GM19240 (cell line): ENCODE measurements around the gene HOXD10.

Experiments
- DNase-seq: peaks from one replicate; pipeline ENCODE4 v3.0.0; 2011; ENCODE audit warnings: low spot score; ENCODE audit not compliant: insufficient read length

Gene HOXD10

DNA sequence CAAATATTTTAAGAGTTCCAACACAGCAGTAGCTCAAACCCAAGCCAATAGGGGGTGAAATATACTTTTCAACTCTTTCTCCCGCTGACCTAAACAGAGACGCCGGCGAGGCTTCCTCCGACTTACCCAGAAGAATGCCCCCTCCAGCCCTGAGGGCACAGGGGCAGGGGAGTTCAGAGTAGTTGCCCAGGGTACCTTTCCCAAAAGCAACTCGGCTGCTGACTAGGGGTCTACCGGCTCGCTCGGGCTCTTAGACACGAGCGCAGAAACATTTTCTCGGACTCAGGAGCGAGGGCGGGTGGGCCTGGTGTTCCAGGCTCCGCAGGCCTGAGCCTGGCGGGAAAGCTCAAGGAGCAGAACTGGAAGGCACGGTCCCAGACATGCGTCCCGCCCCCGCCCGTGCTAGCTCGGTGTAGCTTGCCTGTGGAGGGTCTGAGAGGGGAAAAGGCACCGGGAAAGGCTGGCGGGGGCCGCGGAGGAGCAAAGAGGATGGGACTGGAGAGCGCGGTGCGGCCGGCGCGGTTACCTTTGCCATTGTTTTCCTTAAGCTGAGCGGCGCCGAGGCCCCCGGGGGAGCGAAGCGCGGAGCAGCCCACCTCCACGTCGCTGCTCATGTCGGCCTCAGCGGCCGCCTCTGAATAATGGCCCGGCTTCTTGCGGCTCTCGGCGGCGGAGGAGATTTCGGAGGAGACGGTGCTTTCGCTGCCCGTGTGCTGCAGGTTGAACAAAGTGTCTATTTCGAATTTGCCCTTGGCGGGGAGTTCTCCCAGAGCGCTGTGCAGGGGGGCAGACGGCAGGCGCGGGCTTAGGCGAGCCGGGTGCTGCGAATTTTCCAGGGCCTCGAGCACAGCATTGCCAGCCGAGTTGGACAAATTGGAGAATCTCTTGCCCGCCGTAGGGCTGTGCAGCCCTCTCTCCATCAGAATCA is 33.5 kb upstream of the HOXD10 start:
- DNase-seq: no peak

DNA sequence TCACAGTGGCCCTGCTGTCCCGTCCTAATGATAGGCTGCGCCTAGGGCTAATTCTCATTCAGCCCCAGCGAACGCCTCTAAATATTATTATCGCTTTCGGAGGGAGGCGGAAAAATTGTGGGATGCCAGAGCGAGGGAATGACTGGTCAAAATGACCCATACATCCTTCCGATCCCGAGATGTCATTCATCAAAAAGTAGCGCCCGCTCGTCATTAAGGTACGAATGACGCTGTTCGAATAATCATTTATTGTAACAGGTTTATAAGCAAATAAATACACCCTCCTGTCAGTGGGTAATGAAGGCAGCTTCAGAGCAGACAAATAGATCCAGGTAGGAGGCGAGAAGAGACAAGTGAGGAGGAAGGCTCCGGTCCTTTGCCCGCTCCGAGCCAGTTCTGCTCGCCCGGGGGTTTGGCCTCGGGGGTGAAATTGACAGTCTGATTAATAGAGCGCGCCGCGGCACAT is 32.7 kb upstream of the HOXD10 start, which contains the start of gene EVX2:
EVX2 (minus strand) TSS at position 167 of the 466 bp plus-strand sequence. CDS start 186 bp downstream, outside the sequence.
- no peak for DNase-seq

- DNase-seq: no peak
Measured at GRCh38 chr2:176084611-176085119, 31.9 kb upstream of the HOXD10 start.

DNA sequence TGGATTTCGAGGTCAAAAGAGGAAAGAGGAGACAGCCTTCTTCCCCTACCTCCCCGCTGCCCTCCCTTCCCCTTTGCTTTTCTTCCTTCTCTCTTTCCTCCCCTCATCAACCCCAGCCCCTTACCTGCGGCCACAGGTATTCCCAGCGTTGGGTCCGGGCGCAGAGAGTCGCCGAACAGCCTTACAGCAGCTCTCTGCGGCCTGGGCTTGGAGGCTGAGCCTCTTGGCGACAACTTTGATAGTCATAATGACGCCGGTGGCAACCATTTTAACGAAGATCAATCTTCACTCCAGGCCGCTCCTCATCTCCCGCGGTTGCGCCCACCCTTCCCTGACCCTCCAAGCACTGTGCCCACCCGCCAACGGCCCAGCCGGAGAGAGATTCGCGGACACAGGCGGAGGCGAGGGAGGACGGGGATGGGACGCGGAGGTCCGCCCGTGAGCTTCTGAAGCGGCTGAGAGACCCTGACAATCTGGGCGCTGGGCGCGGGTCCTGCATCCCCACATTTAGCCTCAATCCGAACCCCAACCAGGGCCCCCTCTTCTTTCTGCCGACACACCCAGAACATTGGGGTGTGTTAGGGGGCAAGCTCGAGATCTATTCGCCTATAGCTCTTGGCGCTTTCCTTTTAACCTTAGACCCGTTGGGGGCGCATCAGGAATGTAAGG is 31.3 kb upstream of the HOXD10 start:
- DNase-seq: no peak

GRCh38 chr2:176085861-176086771 is 30.5 kb upstream of the HOXD10 start:
- DNase-seq: no peak

- no peak for DNase-seq
Measured at GRCh38 chr2:176087330-176088047, 29.1 kb upstream of the HOXD10 start.

GRCh38 chr2:176088048-176088936 is 28.3 kb upstream of the HOXD10 start:
- DNase-seq: no peak

DNA sequence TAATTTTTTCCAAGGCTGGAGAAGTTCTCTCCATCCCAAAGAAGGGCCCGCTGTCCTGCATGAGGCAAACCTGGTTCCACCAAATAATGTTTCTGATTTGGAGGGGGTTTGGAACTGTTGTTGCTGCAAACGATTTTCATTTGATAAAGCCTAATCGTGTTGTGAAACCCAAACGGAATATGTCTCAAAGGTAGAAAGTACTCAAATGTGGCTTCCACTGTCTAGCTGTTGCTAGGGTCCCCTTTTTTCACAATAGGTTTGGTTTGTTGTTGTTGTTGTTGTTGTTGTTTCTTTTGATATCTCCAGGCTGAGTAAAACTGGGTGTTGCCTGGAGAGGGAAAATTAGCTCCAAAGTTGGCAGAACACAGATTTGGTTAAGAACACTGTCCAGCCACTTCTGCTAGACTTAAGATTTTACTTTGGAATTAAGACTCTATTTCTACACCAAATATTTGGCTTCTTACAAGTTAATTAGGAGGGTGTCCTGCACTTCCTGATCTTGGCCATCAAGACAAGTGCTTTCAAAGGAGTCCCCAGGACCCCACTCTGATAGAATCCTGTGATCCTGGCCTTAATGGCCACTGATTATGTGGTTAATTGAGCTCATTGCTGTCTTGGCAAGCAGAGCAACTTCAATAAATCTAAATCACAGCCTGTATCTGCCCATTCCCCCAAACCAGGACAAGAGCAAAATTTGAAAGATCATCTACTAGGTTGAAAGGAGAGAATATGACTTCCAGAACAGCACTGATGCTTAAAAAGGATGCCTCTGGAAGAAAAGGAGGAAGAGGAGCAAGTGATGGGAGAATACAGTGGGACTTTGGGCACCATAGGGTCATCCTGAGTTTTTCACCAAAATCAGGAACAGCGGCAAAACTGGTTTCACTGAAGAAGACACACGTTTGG is 27.4 kb upstream of the HOXD10 start:
- DNase-seq: no peak

DNA sequence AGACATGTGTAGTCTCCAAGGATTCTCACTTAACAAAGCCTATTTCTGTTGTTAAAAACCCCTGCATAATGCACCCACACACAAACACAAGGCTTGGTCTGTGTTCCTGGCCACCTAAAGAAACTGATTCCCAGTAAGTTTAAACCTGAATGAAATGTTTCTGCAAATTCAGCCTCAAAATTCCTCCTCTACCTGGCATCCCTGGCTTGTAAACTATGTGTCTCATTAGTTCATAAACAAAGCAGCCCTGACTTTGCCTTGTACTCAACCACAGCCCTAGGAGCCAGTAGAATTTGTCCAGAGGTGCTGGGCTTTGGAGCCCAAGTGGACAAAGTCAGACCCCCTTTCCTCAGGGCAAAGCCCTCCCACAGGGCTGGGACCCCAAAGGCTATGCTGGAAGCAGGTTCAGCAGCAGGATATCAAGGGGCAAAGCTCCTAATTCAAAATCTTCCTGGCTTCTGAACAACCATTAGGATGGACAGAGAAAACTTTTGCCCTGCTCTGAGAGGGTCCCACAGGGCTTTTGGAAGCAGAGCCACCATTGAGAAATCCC is 26.7 kb upstream of the HOXD10 start:
- no peak for DNase-seq

GRCh38 chr2:176090862-176091261 is 25.7 kb upstream of the HOXD10 start:
- DNase-seq: no peak

DNA sequence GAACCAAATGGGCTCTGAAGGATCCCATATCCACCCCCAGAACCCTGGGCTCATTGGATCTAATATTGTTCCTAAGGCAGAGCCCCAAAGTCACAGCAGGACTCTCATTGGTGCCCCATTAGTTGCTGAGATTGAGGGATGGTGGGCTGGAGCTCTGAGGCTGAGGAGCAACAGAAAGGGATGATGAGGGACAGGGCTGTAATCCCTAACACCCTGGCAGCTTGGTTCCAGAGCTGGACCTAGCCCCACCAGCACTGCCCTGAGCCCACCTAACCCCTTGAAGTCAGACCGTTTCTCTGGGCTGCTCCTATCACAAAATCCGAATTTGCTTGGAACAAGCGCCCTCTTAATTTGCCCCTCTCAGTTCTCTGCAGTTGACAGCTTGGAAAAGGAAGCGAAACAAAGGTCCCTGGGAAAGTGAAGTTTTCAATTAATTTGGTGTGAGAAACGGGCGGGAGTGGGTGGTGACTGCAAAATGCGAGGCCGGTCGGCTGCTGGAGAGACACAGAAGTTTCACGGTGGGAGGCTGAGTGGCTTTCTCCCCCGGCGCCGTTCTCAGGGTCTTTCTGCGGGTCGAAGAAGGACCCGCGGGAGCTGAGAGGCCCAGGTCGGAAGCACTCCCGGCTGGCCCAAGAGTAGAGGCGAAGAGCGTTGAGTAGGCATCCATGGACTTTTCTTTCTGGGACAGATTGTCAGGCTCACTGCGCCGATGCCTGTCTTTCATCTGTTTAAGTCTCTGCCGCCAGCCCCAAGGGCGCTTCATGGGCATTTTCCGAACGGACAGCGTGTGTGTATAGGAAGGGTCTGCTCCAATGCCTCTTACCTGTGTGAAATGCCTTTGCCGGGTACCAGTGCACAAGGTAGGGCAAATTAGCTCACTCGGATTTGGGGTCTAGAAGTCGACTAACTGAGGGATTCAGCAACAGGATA is 25.0 kb upstream of the HOXD10 start:
- DNase-seq: no peak

DNA sequence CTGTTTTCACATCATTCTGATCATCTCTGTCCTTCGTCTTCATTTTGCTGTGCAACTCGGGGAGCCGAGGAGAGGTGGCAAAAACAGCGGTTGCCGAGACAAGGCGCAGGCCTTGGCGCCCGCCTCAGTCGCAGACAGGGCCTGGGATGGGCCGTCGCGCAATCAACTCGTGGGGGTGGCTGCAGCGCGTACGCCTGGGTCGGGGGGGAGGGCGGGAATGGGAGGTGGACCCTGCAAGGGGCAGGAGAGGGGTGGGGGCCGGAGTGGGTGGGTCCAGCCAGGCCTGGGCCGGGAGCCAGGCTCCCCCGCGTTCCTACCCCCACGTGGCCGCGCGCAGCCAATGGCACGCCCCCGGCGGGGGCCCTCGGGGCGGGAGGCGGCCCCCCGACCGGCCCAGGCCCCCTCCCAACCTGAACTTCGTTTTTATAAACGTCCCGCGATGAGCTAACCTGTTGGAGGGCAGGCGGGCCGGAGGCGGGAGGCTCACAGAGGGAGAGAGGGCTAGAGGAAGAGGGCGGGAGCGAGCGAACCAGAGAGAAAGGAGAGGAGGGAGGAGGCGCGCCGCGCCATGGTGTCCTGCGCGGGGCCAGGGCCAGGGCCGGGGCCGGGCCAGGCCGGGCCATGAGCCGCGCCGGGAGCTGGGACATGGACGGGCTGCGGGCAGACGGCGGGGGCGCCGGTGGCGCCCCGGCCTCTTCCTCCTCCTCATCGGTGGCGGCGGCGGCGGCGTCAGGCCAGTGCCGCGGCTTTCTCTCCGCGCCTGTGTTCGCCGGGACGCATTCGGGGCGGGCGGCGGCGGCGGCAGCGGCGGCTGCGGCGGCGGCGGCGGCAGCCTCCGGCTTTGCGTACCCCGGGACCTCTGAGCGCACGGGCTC is 24.1 kb upstream of the HOXD10 start, which contains the start of gene HOXD13:
HOXD13 (plus strand) TSS at position 452 of the 875 bp plus-strand sequence; CDS start at position 622, 170 bp downstream.
- DNase-seq: no peak

GRCh38 chr2:176093145-176093897 is 23.3 kb upstream of the HOXD10 start:
- no peak for DNase-seq

DNA sequence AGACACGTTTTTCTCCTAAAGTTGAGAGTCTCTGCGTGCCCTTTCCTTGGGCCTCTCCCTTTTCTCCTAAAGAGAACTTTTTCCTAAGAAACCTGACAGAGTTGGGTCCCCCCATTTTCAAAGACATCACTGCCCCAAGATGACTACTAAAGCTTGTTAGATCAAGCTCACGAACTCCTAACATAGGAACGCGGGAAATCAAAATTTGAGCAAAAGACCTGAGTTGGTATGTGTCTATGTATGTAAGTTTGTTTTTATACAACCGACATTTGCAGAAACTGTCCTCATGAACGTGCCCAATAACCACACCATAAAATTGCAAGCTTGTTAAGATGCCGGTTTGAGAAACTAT is 22.7 kb upstream of the HOXD10 start:
- DNase-seq: no peak

DNA sequence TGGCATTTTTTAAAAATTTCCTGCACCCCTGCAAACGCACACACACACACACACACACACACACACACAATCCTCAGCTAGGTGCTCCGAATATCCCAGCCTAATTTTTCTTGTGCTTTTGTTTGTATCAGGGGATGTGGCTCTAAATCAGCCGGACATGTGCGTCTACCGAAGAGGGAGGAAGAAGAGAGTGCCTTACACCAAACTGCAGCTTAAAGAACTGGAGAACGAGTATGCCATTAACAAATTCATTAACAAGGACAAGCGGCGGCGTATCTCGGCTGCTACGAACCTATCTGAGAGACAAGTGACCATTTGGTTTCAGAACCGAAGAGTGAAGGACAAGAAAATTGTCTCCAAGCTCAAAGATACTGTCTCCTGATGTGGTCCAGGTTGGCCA is 22.2 kb upstream of the HOXD10 start:
- DNase-seq: no peak
